ENCODE measurements around the gene OSGEP.
"Not testable (repeated sequence)": the region's sequence is repeated elsewhere in the genome, so short reads cannot be mapped to it uniquely, and the experiment has no call there.

The OSGEP gene

GRCh38 chr14:20443650-20444049 lies 11.0 kb downstream of the OSGEP start:
- not testable (repeated sequence) for H3K23ac ChIP-seq (ENCODE audit: low read length); H3K18ac ChIP-seq (ENCODE audit: low read length); H4K8ac ChIP-seq (ENCODE audit: low read depth, low read length); H3K4me2 ChIP-seq (ENCODE audit: low read length); H3K79me2 ChIP-seq (ENCODE audit: control insufficient read depth, insufficient read depth, low read length); H2BK120ac ChIP-seq (ENCODE audit: low read depth, low read length); DNase-seq; H2BK15ac ChIP-seq (replicated peaks; ENCODE audit: low read depth); H3K27me3 ChIP-seq (ENCODE audit: insufficient read depth, low read length, poor library complexity); H4K5ac ChIP-seq (ENCODE audit: low read length); H3K9ac ChIP-seq (ENCODE audit: low read length); H2AK5ac ChIP-seq (ENCODE audit: low read length); H3K56ac ChIP-seq (ENCODE audit: low read length); H2BK5ac ChIP-seq (ENCODE audit: low read length); H3K4ac ChIP-seq (ENCODE audit: low read depth, low read length); H3K27ac ChIP-seq (ENCODE audit: low read depth, low read length); H3K4me3 ChIP-seq (ENCODE audit: low read length); H3K4me1 ChIP-seq (ENCODE audit: control insufficient read depth, low read depth, low read length); H3K79me1 ChIP-seq (ENCODE audit: low read length)
- no CpG with 5 or more reads among the region's 4 CpGs for WGBS (ENCODE audit: extremely low coverage, insufficient coverage, low lambda C conversion rate)
- peaks cover 15% of the 10 kb centered on the region for H3K36me3 ChIP-seq (ENCODE audit: control insufficient read depth, insufficient read depth, low read length)

GRCh38 chr14:20441461-20441860 lies 13.2 kb downstream of the OSGEP start:
- no CpG with 5 or more reads among the region's 2 CpGs for WGBS (ENCODE audit: extremely low coverage, insufficient coverage, low lambda C conversion rate)

GRCh38 chr14:20440882-20441281 lies 13.7 kb downstream of the OSGEP start:
- H3K56ac ChIP-seq (ENCODE audit: low read length), result no peak overlapping the region
- no peaks in the 10 kb centered on the region for H3K79me1 ChIP-seq (ENCODE audit: low read length)
- no peak overlapping the region for H2BK120ac ChIP-seq (ENCODE audit: low read depth, low read length)
- no peak overlapping the region for H4K5ac ChIP-seq (ENCODE audit: low read length)
- H3K79me2 ChIP-seq (ENCODE audit: control insufficient read depth, insufficient read depth, low read length), result no peaks in the 10 kb centered on the region
- H4K8ac ChIP-seq (ENCODE audit: low read depth, low read length), result no peak overlapping the region
- DNase-seq, result no peak
- no peak overlapping the region for H2AK5ac ChIP-seq (ENCODE audit: low read length)
- H3K23ac ChIP-seq (ENCODE audit: low read length), result no peak overlapping the region
- no peak overlapping the region for H3K4ac ChIP-seq (ENCODE audit: low read depth, low read length)
- H2BK15ac ChIP-seq (replicated peaks; ENCODE audit: low read depth), result no peak overlapping the region
- H2BK5ac ChIP-seq (ENCODE audit: low read length), result no peak overlapping the region
- H3K9ac ChIP-seq (ENCODE audit: low read length), result no peak overlapping the region
- H3K27ac ChIP-seq (ENCODE audit: low read depth, low read length), result no peak overlapping the region
- no peak overlapping the region for H3K4me3 ChIP-seq (ENCODE audit: low read length)
- WGBS (ENCODE audit: extremely low coverage, insufficient coverage, low lambda C conversion rate), result no CpG with 5 or more reads among the region's 5 CpGs
- no peaks in the 10 kb centered on the region for H3K4me1 ChIP-seq (ENCODE audit: control insufficient read depth, low read depth, low read length)
- H3K36me3 ChIP-seq (ENCODE audit: control insufficient read depth, insufficient read depth, low read length), result peaks cover 3% of the 10 kb centered on the region
- no peak overlapping the region for H3K4me2 ChIP-seq (ENCODE audit: low read length)
- H3K18ac ChIP-seq (ENCODE audit: low read length), result no peak overlapping the region
- H3K27me3 ChIP-seq (ENCODE audit: insufficient read depth, low read length, poor library complexity), result no peaks in the 10 kb centered on the region

More at GRCh38 chr14:20441461-20441860, 13.2 kb downstream of the OSGEP start:
- Histone ChIP-seq H3K79me1 (ENCODE audit: low read length) (no peaks in the 10 kb centered on the region), H3K4me1 (ENCODE audit: control insufficient read depth, low read depth, low read length) (no peaks in the 10 kb centered on the region), H3K4ac (ENCODE audit: low read depth, low read length) (no peak overlapping the region), H3K23ac (ENCODE audit: low read length) (no peak overlapping the region), H4K5ac (ENCODE audit: low read length) (no peak overlapping the region), H4K8ac (ENCODE audit: low read depth, low read length) (no peak overlapping the region), H2BK5ac (ENCODE audit: low read length) (no peak overlapping the region), H2AK5ac (ENCODE audit: low read length) (no peak overlapping the region), H3K9ac (ENCODE audit: low read length) (no peak overlapping the region), H3K36me3 (ENCODE audit: control insufficient read depth, insufficient read depth, low read length) (peaks cover 7% of the 10 kb centered on the region), H3K18ac (ENCODE audit: low read length) (no peak overlapping the region), H2BK120ac (ENCODE audit: low read depth, low read length) (no peak overlapping the region), H2BK15ac (replicated peaks; ENCODE audit: low read depth) (no peak overlapping the region), H3K56ac (ENCODE audit: low read length) (no peak overlapping the region), H3K27ac (ENCODE audit: low read depth, low read length) (no peak overlapping the region), H3K79me2 (ENCODE audit: control insufficient read depth, insufficient read depth, low read length) (no peaks in the 10 kb centered on the region), H3K27me3 (ENCODE audit: insufficient read depth, low read length, poor library complexity) (no peaks in the 10 kb centered on the region), H3K4me3 (ENCODE audit: low read length) (no peak overlapping the region), H3K4me2 (ENCODE audit: low read length) (no peak overlapping the region)
- DNase-seq, result no peak

GRCh38 chr14:20440465-20440864 lies 14.1 kb downstream of the OSGEP start:
- Histone ChIP-seq H4K8ac (ENCODE audit: low read depth, low read length) (no peak overlapping the region), H4K5ac (ENCODE audit: low read length) (no peak overlapping the region), H3K23ac (ENCODE audit: low read length) (no peak overlapping the region), H3K4ac (ENCODE audit: low read depth, low read length) (no peak overlapping the region), H3K56ac (ENCODE audit: low read length) (no peak overlapping the region), H2BK120ac (ENCODE audit: low read depth, low read length) (no peak overlapping the region), H3K27ac (ENCODE audit: low read depth, low read length) (no peak overlapping the region), H3K36me3 (ENCODE audit: control insufficient read depth, insufficient read depth, low read length) (no peaks in the 10 kb centered on the region), H3K9ac (ENCODE audit: low read length) (no peak overlapping the region), H3K18ac (ENCODE audit: low read length) (no peak overlapping the region), H2BK15ac (replicated peaks; ENCODE audit: low read depth) (no peak overlapping the region), H3K4me3 (ENCODE audit: low read length) (no peak overlapping the region), H3K79me2 (ENCODE audit: control insufficient read depth, insufficient read depth, low read length) (no peaks in the 10 kb centered on the region), H3K79me1 (ENCODE audit: low read length) (no peaks in the 10 kb centered on the region), H3K4me2 (ENCODE audit: low read length) (no peak overlapping the region), H3K4me1 (ENCODE audit: control insufficient read depth, low read depth, low read length) (no peaks in the 10 kb centered on the region), H2AK5ac (ENCODE audit: low read length) (no peak overlapping the region), H2BK5ac (ENCODE audit: low read length) (no peak overlapping the region), H3K27me3 (ENCODE audit: insufficient read depth, low read length, poor library complexity) (no peaks in the 10 kb centered on the region)
- no peak for DNase-seq
- WGBS (ENCODE audit: extremely low coverage, insufficient coverage, low lambda C conversion rate), result no CpG with 5 or more reads among the region's 5 CpGs

- H3K9ac ChIP-seq (ENCODE audit: low read length), result no peak overlapping the region
- H3K4me2 ChIP-seq (ENCODE audit: low read length), result no peak overlapping the region
- no peak overlapping the region for H2BK120ac ChIP-seq (ENCODE audit: low read depth, low read length)
- H3K27me3 ChIP-seq (ENCODE audit: insufficient read depth, low read length, poor library complexity), result peaks cover 2% of the 10 kb centered on the region
- H3K23ac ChIP-seq (ENCODE audit: low read length), result no peak overlapping the region
- H3K18ac ChIP-seq (ENCODE audit: low read length), result no peak overlapping the region
- no peak overlapping the region for H3K27ac ChIP-seq (ENCODE audit: low read depth, low read length)
- no peak overlapping the region for H2AK5ac ChIP-seq (ENCODE audit: low read length)
- H2BK15ac ChIP-seq (replicated peaks; ENCODE audit: low read depth), result no peak overlapping the region
- no peak overlapping the region for H3K56ac ChIP-seq (ENCODE audit: low read length)
- H3K4me3 ChIP-seq (ENCODE audit: low read length), result no peak overlapping the region
- no peaks in the 10 kb centered on the region for H3K79me1 ChIP-seq (ENCODE audit: low read length)
- no peak overlapping the region for H4K8ac ChIP-seq (ENCODE audit: low read depth, low read length)
- no CpG with 5 or more reads among the region's 7 CpGs for WGBS (ENCODE audit: extremely low coverage, insufficient coverage, low lambda C conversion rate)
- H3K79me2 ChIP-seq (ENCODE audit: control insufficient read depth, insufficient read depth, low read length), result no peaks in the 10 kb centered on the region
- no peaks in the 10 kb centered on the region for H3K4me1 ChIP-seq (ENCODE audit: control insufficient read depth, low read depth, low read length)
- H4K5ac ChIP-seq (ENCODE audit: low read length), result no peak overlapping the region
- DNase-seq, result no peak
- H3K36me3 ChIP-seq (ENCODE audit: control insufficient read depth, insufficient read depth, low read length), result no peaks in the 10 kb centered on the region
- no peak overlapping the region for H3K4ac ChIP-seq (ENCODE audit: low read depth, low read length)
- no peak overlapping the region for H2BK5ac ChIP-seq (ENCODE audit: low read length)
These were observed 15.9 kb downstream of the OSGEP start for GRCh38 chr14:20438664-20439063.

- H3K79me2 ChIP-seq (ENCODE audit: control insufficient read depth, insufficient read depth, low read length), result no peaks in the 10 kb centered on the region
- no peak for DNase-seq
- H2BK15ac ChIP-seq (replicated peaks; ENCODE audit: low read depth), result no peak overlapping the region
- WGBS (ENCODE audit: extremely low coverage, insufficient coverage, low lambda C conversion rate), result no CpG with 5 or more reads among the region's 4 CpGs
- H4K8ac ChIP-seq (ENCODE audit: low read depth, low read length), result no peak overlapping the region
- no peak overlapping the region for H3K4me3 ChIP-seq (ENCODE audit: low read length)
- no peak overlapping the region for H2BK120ac ChIP-seq (ENCODE audit: low read depth, low read length)
- no peak overlapping the region for H2BK5ac ChIP-seq (ENCODE audit: low read length)
- H3K23ac ChIP-seq (ENCODE audit: low read length), result no peak overlapping the region
- H3K4me2 ChIP-seq (ENCODE audit: low read length), result no peak overlapping the region
- H3K27ac ChIP-seq (ENCODE audit: low read depth, low read length), result no peak overlapping the region
- H3K27me3 ChIP-seq (ENCODE audit: insufficient read depth, low read length, poor library complexity), result peaks cover 2% of the 10 kb centered on the region
- no peak overlapping the region for H3K4ac ChIP-seq (ENCODE audit: low read depth, low read length)
- H3K4me1 ChIP-seq (ENCODE audit: control insufficient read depth, low read depth, low read length), result no peaks in the 10 kb centered on the region
- no peak overlapping the region for H4K5ac ChIP-seq (ENCODE audit: low read length)
- H3K79me1 ChIP-seq (ENCODE audit: low read length), result no peaks in the 10 kb centered on the region
- no peaks in the 10 kb centered on the region for H3K36me3 ChIP-seq (ENCODE audit: control insufficient read depth, insufficient read depth, low read length)
- no peak overlapping the region for H3K56ac ChIP-seq (ENCODE audit: low read length)
- H2AK5ac ChIP-seq (ENCODE audit: low read length), result no peak overlapping the region
- H3K9ac ChIP-seq (ENCODE audit: low read length), result no peak overlapping the region
- no peak overlapping the region for H3K18ac ChIP-seq (ENCODE audit: low read length)
These were observed 18.3 kb downstream of the OSGEP start for GRCh38 chr14:20436363-20436755.
